Measurements from ENCODE around the gene PIMREG. TPM values are rescaled to one million over a fixed set of nuclear protein-coding genes. Genes with fewer than 3 reads are reported as not detected.
A peak's percentile ranks its signal among the peaks of the same experiment; 100 is the strongest.

Gene PIMREG
- polyA plus RNA-seq, 2 of the 4 experiments (the other 2 are of a cell fraction), result 26.3 to 28.9 TPM

DNA sequence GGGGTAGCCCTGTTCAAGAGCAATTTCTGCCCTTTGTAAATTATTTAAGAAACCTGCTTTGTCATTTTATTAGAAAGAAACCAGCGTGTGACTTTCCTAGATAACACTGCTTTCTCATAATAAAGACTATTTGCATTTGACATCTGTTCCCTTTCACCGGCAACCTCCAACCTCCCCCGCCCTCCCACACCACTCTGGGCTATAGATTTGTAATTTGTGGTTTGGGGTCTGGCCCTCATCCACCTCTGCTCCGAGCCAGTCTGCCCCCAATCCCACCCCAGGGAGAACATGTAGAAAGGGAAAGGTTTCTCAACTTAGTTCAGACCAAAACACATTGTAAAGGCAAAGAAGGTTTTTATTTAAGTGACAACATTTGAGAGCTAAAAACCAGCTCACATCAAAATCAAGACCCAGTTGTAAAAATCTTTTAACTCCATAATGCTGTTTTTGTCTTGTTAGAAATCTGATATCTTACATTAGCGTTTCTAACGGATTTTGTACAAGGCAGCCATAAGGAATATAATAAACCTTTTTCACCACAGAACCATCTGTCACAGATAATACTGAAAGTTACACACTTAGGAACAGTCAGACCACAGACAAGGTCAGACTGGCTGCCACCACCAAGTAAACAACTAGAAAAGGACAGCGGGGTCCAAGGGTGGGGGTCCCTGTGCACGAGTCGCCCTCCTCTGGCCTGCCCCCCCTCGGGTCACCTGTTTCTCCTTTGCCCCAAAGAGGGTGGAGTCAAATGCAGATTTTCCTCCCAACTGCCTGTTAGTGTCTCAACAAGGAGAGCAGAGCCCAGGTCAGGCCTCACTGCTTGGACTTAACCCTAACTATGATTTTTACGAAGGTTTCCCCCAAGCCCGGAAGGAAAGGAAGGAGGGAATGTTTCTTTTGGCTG lies 6.9 kb downstream of the PIMREG start:
- no peak for ATAC-seq
- POLR2A ChIA-PET, result no interaction called here

DNA sequence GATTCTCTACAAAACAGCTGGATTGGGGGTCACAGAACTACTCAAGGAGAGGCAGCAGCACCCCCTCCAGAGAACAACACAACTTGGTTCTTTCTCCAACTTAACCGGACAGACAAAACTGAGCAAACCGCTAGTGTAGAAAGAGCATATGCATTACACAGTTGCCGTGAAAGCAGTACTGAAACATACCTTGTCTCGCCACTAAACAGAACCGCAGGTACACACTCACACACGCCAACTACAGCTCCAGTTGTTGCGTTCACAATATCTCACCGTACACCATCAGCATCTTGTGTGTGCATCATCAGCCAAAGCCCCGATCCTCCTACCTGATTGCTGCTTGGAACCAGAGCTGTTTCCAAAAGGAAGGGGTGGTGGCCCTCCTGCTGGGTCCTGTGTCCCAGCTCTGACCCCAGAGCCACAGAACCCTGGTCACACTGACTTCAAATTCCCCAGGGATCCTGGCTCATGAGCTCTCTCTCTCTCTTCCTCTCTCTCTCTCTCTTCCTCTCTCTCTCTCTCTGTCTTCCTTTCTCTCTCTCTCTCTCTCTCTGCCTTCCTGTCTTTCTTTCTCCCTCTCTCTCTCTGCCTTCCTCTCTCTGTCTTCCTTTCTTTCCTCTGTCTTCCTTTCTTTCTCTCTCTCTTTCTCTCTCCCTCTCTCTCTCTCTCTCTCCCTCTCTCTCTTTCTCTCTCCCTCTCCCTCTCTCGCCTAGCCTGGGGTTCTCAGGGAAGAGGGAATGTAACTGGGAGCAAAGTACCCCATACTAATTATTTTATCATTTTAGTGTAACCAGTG lies 8.4 kb downstream of the PIMREG start:
- H3K27ac ChIP-seq, result no peak overlapping the region
- FAIRE-seq, result no peak
- TF ChIP-seq GATA3 (IDR thresholded peaks at IDR 0.05; ENCODE audit: borderline replicate concordance) (no peak), MAFK (IDR thresholded peaks at IDR 0.05; ENCODE audit: partially characterized antibody) (no peak), EHF (CRISPR knock-in tag; IDR thresholded peaks at IDR 0.05) (no peak), RAD21 (conservative IDR thresholded peaks at IDR 0.05 in 1 of 2, IDR thresholded peaks at IDR 0.05 in 1 of 2) (no peak), FOXS1 (CRISPR knock-in tag; IDR thresholded peaks at IDR 0.05) (no peak), TP53 (CRISPR knock-in tag; IDR thresholded peaks at IDR 0.05) (no peak), MYC (IDR thresholded peaks at IDR 0.05; ENCODE audit: borderline replicate concordance, low read length) (no peak), RARB (CRISPR knock-in tag; IDR thresholded peaks at IDR 0.05) (no peak), HEYL (CRISPR knock-in tag; IDR thresholded peaks at IDR 0.05) (no peak), TFCP2L1 (CRISPR knock-in tag; IDR thresholded peaks at IDR 0.05) (no peak), NFE2L2 (conservative IDR thresholded peaks at IDR 0.05; ENCODE audit: low read length) (no peak)
- TF ChIP-seq, protein P1, sequence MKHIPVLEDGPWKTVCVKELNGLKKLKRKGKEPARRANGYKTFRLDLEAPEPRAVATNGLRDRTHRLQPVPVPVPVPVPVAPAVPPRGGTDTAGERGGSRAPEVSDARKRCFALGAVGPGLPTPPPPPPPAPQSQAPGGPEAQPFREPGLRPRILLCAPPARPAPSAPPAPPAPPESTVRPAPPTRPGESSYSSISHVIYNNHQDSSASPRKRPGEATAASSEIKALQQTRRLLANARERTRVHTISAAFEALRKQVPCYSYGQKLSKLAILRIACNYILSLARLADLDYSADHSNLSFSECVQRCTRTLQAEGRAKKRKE (CRISPR knock-in tag; IDR thresholded peaks at IDR 0.05; ENCODE audit: low read depth), result no peak
- TF ChIP-seq, protein P2, sequence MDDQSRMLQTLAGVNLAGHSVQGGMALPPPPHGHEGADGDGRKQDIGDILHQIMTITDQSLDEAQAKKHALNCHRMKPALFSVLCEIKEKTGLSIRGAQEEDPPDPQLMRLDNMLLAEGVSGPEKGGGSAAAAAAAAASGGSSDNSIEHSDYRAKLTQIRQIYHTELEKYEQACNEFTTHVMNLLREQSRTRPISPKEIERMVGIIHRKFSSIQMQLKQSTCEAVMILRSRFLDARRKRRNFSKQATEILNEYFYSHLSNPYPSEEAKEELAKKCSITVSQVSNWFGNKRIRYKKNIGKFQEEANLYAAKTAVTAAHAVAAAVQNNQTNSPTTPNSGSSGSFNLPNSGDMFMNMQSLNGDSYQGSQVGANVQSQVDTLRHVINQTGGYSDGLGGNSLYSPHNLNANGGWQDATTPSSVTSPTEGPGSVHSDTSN (IDR thresholded peaks at IDR 0.05), result no peak
- TF ChIP-seq, protein P3, sequence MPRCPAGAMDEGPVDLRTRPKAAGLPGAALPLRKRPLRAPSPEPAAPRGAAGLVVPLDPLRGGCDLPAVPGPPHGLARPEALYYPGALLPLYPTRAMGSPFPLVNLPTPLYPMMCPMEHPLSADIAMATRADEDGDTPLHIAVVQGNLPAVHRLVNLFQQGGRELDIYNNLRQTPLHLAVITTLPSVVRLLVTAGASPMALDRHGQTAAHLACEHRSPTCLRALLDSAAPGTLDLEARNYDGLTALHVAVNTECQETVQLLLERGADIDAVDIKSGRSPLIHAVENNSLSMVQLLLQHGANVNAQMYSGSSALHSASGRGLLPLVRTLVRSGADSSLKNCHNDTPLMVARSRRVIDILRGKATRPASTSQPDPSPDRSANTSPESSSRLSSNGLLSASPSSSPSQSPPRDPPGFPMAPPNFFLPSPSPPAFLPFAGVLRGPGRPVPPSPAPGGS (IDR thresholded peaks at IDR 0.05), result no peak
- TF ChIP-seq, protein P4, sequence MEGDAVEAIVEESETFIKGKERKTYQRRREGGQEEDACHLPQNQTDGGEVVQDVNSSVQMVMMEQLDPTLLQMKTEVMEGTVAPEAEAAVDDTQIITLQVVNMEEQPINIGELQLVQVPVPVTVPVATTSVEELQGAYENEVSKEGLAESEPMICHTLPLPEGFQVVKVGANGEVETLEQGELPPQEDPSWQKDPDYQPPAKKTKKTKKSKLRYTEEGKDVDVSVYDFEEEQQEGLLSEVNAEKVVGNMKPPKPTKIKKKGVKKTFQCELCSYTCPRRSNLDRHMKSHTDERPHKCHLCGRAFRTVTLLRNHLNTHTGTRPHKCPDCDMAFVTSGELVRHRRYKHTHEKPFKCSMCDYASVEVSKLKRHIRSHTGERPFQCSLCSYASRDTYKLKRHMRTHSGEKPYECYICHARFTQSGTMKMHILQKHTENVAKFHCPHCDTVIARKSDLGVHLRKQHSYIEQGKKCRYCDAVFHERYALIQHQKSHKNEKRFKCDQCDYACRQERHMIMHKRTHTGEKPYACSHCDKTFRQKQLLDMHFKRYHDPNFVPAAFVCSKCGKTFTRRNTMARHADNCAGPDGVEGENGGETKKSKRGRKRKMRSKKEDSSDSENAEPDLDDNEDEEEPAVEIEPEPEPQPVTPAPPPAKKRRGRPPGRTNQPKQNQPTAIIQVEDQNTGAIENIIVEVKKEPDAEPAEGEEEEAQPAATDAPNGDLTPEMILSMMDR (IDR thresholded peaks at IDR 0.05), result no peak
- TF ChIP-seq, protein P5, sequence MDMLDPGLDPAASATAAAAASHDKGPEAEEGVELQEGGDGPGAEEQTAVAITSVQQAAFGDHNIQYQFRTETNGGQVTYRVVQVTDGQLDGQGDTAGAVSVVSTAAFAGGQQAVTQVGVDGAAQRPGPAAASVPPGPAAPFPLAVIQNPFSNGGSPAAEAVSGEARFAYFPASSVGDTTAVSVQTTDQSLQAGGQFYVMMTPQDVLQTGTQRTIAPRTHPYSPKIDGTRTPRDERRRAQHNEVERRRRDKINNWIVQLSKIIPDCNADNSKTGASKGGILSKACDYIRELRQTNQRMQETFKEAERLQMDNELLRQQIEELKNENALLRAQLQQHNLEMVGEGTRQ (IDR thresholded peaks at IDR 0.05), result no peak
- CTCF ChIA-PET, result interaction anchor here (0.6 to 3.4 kb wide), 5 partner anchors 16 to 590 kb away, joined by 3 to 25 read pairs (median 5); no protein-coding TSS in a partner anchor
- peaks cover 13% of the 10 kb centered on the region for H3K4me1 ChIP-seq
- no peak for DNase-seq (ENCODE audit: low read depth in 1 of 2, low spot score in 1 of 2)
- H3K4me3 ChIP-seq, result no peak overlapping the region
- no peak for ATAC-seq
- POLR2A ChIA-PET, result no interaction called here
- H3K9me3 ChIP-seq, result no peaks in the 10 kb centered on the region
- 91% methylated on average over 10 of the region's 10 CpGs for WGBS (ENCODE audit: missing lambda C conversion rate)
- no peak overlapping the region for H3K4me2 ChIP-seq

More for the DNA sequence above, 6.9 kb downstream of the PIMREG start:
- WGBS (ENCODE audit: missing lambda C conversion rate), result 71% methylated on average over 12 of the region's 12 CpGs
- no peak overlapping the region for H3K4me3 ChIP-seq
- no peaks in the 10 kb centered on the region for H3K9me3 ChIP-seq
- no peaks in the 10 kb centered on the region for H3K4me1 ChIP-seq
- H3K27ac ChIP-seq, result no peak overlapping the region
- DNase-seq (ENCODE audit: low read depth in 1 of 2, low spot score in 1 of 2) (no peak), FAIRE-seq (peak; percentile 59)
- CTCF ChIA-PET, result interaction anchor here (0.8 to 4.7 kb wide), 2 partner anchors 15 to 21 kb away, joined by 4 to 28 read pairs; no protein-coding TSS in a partner anchor
- TF ChIP-seq NPAS2 (CRISPR knock-in tag; IDR thresholded peaks at IDR 0.05; ENCODE audit: borderline replicate concordance) (no peak), PHF8 (IDR thresholded peaks at IDR 0.05; ENCODE audit: borderline replicate concordance, low read depth) (no peak), HOXB13 (CRISPR knock-in tag; IDR thresholded peaks at IDR 0.05; ENCODE audit: low read depth) (no peak), RFX5 (IDR thresholded peaks at IDR 0.05) (no peak), POLR2AphosphoS2 (conservative IDR thresholded peaks at IDR 0.05; ENCODE audit: low read length) (no peak), JUN (IDR thresholded peaks at IDR 0.05) (no peak), ZFP36 (IDR thresholded peaks at IDR 0.05; ENCODE audit: borderline replicate concordance, partially characterized antibody) (no peak), CBX8 (IDR thresholded peaks at IDR 0.05) (no peak), MYC (IDR thresholded peaks at IDR 0.05; ENCODE audit: borderline replicate concordance, low read length) (no peak), BHLHE40 (IDR thresholded peaks at IDR 0.05; ENCODE audit: low read depth, low read length) (no peak), ZNF302 (CRISPR knock-in tag; IDR thresholded peaks at IDR 0.05) (no peak), JUNB (IDR thresholded peaks at IDR 0.05) (no peak), NR3C1 (IDR thresholded peaks at IDR 0.05) (no peak)
- TF ChIP-seq, protein P2 (IDR thresholded peaks at IDR 0.05), result no peak
- no peak overlapping the region for H3K4me2 ChIP-seq

Data from A549 (cell line).